HG03342 (cell line): ENCODE data around the gene OR8H2.
"Not testable (repeated sequence)": the region's sequence is repeated elsewhere in the genome, so short reads cannot be mapped to it uniquely, and the experiment has no call there.

Experiments used
- ATAC-seq: cut with Tn5 transposase; IDR thresholded peaks from one replicate; pipeline ENCODE4 v1.9.1; 2021; ENCODE audit warnings: mild to moderate bottlenecking, moderate library complexity; ENCODE audit not compliant: unreplicated experiment

The OR8H2 gene, protein sequence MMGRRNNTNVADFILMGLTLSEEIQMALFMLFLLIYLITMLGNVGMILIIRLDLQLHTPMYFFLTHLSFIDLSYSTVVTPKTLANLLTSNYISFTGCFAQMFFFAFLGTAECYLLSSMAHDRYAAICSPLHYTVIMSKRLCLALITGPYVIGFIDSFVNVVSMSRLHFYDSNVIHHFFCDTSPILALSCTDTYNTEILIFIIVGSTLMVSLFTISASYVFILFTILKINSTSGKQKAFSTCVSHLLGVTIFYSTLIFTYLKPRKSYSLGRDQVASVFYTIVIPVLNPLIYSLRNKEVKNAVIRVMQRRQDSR

DNA sequence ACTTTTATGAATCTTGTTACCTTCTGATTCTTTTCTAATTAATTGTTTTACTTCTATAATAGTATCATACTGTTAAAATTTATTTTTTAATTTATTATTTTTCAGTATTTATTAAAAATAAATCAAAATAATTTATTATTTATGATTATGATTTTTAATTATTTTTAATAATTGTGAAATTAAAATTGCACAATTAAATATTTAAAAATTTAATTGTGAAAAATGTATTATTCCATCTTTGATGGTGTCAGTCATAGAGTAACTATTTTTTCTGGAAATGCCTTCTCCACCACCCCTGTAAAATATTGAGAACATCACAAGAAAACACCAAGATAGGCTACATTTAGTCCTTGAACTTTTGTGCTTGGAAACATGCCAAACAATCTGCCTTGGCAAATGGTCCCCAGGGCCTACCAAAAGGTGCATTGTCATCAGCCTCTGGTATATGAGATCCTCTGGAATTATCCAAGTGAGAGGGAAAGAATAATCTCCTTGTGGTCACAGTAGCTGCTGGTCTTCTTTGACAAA lies at the start of gene OR8H2:
TSS of gene OR8H2 (plus strand) at position 478 of the 528 bp plus-strand sequence. CDS start 1,356 bp downstream, outside the sequence.
- no peak for ATAC-seq

DNA sequence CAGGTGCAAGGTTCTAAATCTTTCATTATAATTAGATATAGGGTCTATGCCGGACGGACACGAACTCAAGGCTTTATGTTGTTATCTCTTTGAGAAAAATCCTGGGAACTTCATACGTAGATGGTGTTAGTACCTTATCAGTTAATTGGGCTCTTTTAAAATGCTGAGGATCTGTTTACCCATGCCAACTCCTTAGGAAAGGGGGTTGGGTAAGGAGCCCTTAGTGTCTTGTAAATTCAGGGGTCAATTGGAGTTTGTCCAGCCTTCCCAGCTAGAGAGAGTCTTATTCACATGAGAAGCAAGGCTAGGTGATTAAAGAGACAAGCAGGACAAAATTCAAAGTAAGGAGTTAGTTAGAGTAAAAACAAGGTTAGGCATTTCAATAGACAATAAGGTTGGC lies 47.1 kb upstream of the OR8H2 start:
- not testable (repeated sequence) for ATAC-seq

DNA sequence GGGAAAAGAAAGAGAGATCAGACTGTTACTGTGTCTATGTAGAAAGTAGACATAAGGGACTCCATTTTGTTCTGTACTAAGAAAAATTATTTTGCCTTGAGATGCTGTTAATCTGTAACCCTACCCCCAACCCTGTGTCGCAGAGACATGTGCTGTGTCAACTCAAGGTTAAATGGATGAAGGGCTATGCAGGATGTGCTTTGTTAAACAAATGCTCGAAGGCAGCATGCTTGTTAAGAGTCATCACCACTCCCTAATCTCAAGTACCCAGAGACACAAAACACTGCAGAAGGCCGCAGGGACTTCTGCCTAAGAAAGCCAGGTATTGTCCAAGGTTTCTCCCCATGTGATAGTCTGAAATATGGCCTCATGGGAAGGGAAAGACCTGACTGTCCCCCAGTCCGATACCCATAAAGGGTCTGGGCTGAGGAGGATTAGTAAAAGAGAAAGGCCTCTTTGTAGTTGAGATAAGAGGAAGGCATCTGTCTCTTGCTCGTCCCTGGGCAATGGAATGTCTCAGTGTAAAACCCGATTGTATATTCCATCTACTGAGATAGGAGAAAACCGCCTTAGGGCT lies 45.7 kb upstream of the OR8H2 start:
- ATAC-seq = not testable (repeated sequence)

DNA sequence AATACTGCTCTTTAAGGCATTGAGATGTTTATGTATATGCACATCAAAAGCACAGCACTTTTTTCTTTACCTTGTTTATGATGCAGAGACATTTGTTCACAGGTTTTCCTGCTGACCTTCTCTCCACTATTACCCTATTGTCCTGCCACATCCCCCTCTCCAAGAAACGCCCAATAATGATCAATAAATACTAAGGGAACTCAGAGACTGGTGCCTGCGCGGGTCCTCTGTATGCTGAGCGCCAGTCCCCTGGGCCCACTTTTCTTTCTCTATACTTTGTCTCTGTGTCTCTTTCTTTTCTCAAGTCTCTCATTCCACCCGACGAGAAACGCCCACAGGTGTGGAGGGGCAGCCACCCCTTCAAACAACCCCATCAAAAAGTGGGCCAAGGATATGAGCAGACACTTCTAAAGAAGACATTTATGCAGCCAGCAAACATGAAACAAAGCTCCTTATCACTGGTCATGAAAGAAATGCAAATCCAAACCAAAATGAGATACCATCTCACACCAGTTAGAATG lies 45.2 kb upstream of the OR8H2 start:
- not testable (repeated sequence) for ATAC-seq

DNA sequence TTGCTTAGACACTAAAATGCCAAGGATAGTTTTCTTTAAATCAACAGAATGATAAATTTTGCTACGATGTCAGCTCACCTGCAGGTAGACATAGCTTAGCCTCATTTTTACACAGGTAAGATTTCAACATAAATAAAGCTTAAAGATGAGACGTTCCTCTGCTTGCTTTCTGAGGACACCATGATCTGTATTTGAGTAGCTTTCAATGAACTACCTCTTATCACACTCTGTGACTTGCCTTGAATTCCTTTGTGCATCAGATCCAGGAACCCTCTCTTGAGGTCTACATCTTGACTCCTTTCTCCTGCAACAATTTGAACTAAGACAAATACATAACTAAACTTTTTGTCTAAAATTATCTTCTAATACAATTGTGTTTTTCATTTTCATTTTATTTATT lies 36.5 kb upstream of the OR8H2 start:
- no peak for ATAC-seq

DNA sequence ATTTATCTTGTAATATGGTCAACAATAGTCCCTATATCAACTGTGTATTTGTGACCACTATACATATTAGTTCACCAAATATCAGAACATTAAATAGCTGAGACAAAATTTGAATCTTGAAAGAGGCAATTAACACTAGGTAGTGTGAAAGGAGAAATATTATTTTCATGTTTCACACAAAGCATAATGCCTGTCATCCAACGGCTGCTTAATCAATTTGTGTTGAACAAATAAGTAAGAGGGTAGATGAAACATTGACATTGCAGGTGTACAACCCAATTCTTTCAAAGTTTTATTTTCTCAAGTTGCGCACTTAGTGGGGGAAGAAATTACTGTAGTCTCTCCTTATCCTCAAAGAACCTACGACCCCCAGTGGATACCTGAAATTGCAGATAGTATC lies 13.8 kb upstream of the OR8H2 start:
- no peak for ATAC-seq

DNA sequence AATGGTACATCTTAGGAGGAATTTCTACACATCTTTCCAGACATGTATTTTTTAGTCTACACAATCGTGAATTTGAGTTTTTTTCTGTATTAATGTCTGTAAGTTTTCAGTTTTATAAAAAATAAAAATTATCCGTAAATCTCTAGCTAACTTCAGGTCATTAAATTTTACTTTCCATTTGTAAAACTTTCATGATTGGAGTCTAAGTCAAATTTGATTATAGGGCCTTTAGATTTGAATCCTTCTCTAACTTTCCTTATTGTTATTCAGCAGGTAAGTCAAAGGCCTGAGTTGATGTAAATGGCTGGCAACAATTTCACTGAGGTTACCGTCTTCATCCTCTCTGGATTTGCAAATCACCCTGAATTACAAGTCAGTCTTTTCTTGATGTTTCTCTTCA lies 10.5 kb upstream of the OR8H2 start, which contains the start of gene OR8I2:
TSS of gene OR8I2 (plus strand) at position 301 of the 400 bp plus-strand sequence. CDS start at position 301, 0 bp downstream.
- ATAC-seq = no peak

DNA sequence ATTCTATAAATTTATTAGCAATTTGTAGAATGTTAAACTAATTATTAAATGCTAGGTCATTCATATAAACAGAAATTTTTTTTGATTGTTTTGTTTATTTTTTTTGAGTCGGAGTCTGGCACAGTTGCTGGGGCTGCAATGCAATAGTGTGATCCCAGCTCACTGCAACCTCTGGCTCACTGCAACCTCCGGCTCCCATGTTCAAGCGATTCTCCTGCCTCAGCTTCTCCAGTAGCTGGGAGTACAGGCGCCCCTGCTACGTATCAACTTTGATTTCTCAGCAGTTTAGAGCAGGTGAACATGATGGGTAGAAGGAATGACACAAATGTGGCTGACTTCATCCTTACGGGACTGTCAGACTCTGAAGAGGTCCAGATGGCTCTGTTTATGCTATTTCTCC lies 18.6 kb downstream of the OR8H2 start, which contains the start of gene OR8H3:
TSS of gene OR8H3 (plus strand) at position 301 of the 400 bp plus-strand sequence. CDS start at position 301, 0 bp downstream.
- ATAC-seq = no peak

DNA sequence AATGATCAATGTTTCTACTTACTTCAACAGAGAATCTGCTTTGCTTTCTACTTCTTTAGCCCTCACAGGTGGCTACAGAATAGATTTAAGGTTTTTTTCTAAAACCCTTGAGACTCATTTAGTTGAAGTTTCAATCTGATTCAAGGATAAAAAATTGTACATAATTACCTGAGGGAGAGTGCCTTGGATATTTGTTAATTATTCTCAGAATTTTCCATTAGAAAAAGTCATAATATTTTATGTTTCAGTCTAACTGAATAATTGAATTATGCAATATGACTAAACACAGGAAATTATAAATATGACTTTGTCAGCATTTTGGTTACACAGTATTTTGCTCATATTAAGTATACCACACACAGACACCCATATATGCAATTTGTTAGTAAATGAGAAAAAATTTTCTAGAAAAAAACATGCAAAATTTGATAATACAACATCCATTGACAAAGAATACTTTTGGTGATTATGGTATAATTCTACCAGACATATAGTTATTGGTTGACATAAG lies 36.7 kb downstream of the OR8H2 start, which contains the start of gene OR8J3:
TSS of gene OR8J3 (minus strand) at position 51 of the 511 bp plus-strand sequence. CDS start 2,483 bp downstream, outside the sequence.
- ATAC-seq = no peak

DNA sequence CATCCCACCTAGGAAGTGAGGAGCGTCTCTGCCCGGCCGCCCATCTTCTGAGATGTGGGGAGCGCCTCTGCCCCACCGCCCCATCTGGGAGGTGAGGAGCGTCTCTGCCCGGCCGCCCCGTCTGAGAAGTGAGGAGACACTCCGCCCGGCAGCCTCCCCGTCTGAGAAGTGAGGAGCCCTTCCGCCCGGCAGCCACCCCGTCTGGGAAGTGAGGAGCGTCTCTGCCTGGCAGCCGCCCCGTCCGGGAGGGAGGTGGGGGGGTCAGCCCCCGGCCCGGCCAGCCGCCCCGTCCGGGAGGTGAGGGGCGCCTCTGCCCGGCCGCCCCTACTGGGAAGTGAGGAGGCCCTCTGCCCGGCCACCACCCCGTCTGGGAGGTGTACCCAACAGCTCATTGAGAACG lies 40.2 kb downstream of the OR8H2 start:
- ATAC-seq = not testable (repeated sequence)

DNA sequence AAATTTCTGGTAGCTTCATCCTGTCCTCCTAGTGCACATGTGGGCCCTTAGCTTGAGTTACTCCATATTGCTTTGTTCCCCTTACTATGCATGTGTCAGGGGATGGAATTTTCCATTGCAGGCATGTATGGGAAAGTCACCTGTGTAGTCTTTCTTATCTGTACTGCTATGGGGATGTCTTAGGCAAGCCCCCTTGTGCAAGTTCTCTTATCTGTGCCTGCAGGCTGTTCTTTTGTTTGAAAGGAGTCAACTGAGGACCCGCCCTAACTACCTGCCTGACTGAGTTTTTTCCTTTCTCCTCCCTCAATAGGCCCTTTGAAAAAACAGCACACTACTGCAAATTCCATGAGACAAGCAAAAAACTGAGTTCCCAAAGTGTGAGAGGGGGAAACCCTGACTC lies 47.9 kb downstream of the OR8H2 start:
- no peak for ATAC-seq

DNA sequence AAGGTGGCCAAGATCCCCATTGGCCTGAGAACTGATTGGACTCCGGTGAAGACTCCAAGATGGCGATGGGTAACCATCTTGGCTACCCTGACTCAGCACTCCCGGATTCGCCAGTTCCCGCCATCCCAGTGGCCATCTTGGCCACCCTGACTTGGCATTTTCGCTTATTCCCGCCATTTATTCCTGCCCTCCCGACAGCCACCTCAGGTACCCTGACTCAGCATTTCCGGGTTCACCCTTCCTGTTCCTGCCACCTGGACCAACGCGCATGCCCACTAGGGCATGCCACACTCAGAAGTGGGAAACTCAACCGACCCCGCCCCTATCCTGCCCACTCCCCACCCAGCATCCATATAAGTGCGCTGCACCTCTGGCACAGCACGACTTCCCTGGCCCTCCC lies 48.8 kb downstream of the OR8H2 start:
- no peak for ATAC-seq
